ENCODE data around the gene HHIPL1.

GRCh38 chr14:99606359-99606758 is 38.6 kb upstream of the HHIPL1 start:
- TF ChIP-seq GATA2 (IDR thresholded peaks at IDR 0.05; ENCODE audit: low read depth, low read length) (no peak), GATA3 (IDR thresholded peaks at IDR 0.05; ENCODE audit: low read depth, low read length) (no peak)
